COLO829 (cell line): ENCODE measurements around the gene SMAGP.
"Not testable (repeated sequence)": the region's sequence is repeated elsewhere in the genome, so short reads cannot be mapped to it uniquely, and the experiment has no call there.

Experiments used
- DNase-seq: peaks from one replicate; pipeline ENCODE4 v3.0.0; 2012; ENCODE audit warnings: low spot score

The SMAGP gene

GRCh38 chr12:51224625-51225024, 45.6 kb downstream of the SMAGP start:
- DNase-seq: no peak

DNA sequence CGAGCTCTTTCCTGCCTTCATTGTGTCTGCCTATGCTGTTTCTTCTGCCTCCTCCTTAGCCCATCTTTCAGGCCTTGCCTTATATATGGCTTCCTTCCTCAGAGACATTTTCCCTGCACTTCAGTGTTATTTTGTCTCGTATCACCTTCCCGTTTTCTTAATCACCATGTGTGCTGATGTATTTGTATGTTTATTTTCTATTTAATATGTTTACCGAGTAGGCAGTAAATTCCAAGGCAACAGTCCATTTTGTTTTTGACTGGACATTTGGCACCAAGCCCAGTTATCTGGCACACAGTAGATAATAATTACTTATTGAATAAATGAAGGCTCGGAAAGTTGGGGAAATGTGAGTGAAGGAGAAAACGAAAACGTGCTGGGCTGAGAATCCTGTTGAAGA, 47.8 kb downstream of the SMAGP start:
- no peak for DNase-seq

- not testable (repeated sequence) for DNase-seq
Measured at GRCh38 chr12:51219857-51220256, 50.4 kb downstream of the SMAGP start.

DNA sequence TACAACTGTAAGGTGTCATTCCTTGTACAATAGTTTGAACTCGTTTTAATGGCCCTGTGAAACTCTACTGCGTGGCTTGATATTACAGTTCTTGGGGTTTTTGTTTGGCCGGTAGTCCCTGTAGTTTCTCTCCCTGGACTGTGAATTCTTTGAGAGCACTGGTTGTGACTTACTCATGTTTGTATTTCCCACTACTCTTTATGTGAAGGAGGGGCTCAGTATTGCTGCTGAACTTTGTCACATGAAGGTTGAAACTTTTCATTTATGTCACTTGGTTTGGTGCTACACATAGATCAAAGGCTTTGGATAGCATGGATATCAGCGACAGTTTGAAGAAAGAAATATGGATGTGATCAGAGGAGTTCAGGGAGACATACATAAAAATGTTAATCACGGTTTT, 50.9 kb downstream of the SMAGP start:
- no peak for DNase-seq

- DNase-seq: no peak
Measured at GRCh38 chr12:51218607-51219161, 51.5 kb downstream of the SMAGP start.

DNA sequence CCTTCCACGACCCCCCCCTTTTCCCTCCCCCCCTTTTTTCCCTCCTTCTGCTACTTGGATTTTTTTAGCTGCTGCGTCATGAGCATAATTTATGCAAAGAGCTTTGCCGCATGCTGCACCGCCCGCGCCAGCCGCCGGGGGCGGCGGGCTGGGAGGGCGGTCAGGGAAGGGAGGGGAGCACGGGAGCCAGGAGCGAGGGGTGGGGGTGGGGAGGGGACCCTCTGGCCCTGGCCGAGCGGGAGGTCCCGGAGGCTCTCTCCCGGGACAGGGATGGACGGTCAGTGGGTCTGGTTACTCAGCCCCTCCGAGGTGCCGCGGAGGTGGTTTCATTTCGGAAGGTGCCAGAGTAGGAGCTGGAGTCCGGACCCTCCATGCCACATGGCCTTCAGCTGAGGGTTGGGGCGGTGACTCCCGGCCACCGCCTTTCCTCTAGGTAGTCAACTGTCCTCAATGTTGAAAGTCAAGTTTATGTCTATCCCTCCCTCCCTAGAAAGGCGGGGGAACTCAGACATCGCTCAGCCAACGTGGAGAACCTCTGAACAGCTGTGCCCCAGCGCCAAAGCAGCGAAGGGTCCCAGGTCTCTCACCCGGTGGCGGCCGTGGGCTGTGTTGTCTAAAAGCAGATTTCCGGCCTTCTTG, 52.1 kb downstream of the SMAGP start, which contains the start of gene POU6F1:
Gene POU6F1, minus strand, starts transcription at position 95 of the 639 bp plus-strand sequence. CDS start 11,226 bp downstream, outside the sequence.
- DNase-seq: peak; percentile 88

GRCh38 chr12:51217133-51217967, 52.9 kb downstream of the SMAGP start:
- DNase-seq: no peak

DNA sequence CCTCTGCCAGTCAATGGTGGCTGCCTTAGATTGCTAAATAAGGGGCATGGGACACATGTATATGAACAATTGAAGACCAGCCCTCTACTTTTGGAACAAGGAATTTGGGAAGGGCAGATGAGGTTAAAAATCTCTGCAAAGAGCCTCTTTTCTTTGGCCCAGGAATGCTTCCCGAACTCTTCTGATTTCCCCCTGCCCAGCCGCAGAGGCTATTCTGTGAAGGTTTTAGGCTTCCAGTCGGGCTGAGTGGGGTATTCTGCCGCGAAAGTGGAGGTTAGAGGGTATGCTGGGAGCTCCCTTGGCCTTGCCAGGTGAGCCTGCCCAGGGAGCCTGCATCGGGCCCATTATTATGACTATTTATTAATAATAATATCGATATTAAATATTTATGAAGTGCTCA, 53.6 kb downstream of the SMAGP start:
- no peak for DNase-seq

GRCh38 chr12:51214895-51215294, 55.3 kb downstream of the SMAGP start:
- DNase-seq: no peak

GRCh38 chr12:51210690-51211395, 59.4 kb downstream of the SMAGP start:
- DNase-seq: peak; percentile 53

DNA sequence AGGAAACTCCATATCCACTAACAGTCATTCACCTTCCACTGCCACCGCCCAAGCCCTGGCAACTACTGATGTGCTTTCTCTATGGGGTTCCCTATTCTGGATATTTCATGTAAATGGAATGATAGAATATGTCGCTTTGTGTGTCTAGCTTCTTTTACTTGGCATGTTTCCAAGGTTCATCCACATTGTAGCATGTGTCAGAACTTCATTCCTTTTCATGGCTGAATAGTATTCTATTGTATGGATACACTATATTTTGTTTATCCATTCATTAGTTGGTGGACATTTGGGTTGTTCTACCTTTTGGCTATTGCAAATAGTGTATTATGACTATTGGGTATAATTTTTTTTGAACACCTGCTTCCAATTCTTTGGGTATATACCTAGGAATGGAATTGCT, 61.0 kb downstream of the SMAGP start:
- no peak for DNase-seq

DNA sequence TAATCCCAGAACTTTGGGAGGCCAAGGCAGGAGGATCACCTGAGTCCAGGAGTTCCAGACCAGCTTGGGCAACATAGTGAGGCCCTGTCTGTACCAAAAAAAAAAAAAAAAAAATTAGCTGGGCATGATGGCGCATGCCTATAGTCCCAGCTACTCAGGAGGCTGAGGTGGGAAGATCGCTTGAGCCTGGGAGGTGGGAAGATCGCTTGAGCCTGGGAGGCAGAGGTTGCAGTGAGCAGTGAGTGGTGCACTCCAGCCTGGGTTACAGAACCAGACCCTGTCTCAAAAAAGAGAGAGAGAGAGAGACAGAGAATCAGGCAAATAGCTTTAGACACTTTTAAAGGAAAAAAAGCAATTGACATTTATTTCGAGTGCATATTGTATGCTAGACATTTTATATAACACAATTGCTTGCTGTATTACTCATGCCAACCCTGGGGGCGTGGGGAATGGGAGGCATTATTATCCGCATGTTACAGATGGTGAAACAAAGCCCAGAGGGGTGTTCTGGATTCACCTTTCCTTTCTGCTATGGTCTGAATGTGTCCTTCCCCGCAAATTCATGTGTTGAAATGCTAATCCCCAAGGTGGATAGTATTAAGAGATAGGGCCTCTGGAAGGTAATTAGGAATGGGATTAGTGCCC, 62.1 kb downstream of the SMAGP start:
- no peak for DNase-seq

DNA sequence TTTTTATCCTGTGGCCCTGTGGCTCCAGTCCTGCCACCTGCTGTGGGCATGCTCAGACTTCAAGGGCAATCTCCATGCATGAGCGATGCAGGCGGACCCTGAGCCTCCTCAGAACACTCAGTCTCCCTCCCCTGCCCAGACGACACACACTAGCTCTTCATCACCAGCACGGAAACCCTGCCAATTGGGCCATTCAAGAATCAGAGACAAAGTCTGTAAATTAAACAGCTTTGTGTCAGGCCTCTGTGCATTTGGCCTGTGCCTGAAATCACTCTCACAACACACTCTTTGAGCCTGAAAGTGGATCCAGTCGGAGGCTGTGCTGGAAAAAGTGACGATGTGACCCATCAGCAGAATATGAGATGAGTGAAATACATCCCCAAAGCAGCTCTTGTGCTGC, 64.9 kb downstream of the SMAGP start:
- DNase-seq: no peak

DNA sequence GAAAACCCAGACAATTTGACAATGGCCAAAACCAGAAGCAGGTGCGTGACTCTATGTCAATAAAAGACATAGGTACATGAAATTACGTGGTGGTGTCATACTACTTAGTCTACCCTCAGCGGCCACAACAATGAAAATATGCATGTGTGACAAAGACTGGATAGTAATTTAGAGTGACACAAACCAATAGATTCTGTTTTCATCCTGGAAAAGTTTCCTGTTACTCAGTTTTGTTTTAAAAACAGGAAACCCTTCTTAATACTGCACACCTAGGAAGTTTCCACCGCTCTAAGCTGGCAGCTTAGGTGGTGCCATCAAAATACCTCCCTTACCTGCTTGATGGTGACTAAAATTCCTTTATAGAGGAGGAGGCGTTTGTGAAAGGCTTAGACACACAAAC, 67.5 kb downstream of the SMAGP start:
- DNase-seq: no peak

- DNase-seq: no peak
Measured at GRCh38 chr12:51200806-51201205, 69.4 kb downstream of the SMAGP start.

DNA sequence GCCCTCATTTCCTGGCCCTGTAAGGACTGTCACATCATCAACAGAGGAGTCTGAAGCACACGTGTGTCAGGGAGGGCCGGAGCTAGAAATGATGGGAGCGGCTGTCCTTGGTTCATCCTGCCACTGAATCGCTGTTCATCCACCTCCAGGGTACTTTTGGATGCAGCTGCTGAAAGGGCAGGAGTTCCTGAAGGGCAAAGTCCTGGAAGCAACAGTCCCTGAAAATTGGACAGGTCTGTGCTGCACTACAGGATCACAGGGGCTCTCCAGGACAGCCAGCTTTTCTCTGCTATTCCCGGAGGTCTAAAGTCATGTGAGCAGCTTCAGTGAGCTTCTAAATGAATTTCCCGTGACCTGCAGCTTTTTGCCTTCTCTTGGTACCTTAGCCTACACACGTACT, 70.1 kb downstream of the SMAGP start:
- no peak for DNase-seq

GRCh38 chr12:51199366-51199945, 70.8 kb downstream of the SMAGP start:
- DNase-seq: no peak

GRCh38 chr12:51198568-51199365, 71.4 kb downstream of the SMAGP start:
- DNase-seq: no peak

GRCh38 chr12:51197736-51198567, 72.3 kb downstream of the SMAGP start:
- no peak for DNase-seq

DNA sequence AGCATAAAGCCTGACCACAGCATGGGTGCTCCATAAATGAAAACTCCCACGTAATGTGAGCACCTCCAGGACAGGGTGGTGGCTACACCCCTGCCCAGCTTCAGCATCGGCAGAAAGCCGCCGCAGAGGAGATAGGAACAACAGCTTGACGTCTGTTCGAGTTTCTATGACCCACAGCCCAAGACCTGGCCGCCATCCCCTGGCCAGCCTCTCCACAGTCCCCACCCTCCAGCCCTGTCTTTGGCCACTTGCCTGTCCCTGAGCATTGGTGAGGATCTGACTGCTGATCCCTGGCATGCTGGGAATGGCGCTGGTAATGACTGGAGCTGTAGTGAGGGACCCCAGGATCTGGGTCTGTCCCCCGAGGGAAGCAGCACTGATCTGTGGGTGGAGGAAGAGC, 73.7 kb downstream of the SMAGP start:
- DNase-seq: no peak
